HG03139 (cell line): ENCODE data around the gene FHOD3.
A peak's percentile ranks its signal among the peaks of the same experiment; 100 is the strongest.
"Not testable (repeated sequence)": the region's sequence is repeated elsewhere in the genome, so short reads cannot be mapped to it uniquely, and the experiment has no call there.

Experiments
- ATAC-seq: cut with Tn5 transposase; IDR thresholded peaks from one replicate; pipeline ENCODE4 v1.9.1; 2021; ENCODE audit not compliant: unreplicated experiment

The FHOD3 gene

DNA sequence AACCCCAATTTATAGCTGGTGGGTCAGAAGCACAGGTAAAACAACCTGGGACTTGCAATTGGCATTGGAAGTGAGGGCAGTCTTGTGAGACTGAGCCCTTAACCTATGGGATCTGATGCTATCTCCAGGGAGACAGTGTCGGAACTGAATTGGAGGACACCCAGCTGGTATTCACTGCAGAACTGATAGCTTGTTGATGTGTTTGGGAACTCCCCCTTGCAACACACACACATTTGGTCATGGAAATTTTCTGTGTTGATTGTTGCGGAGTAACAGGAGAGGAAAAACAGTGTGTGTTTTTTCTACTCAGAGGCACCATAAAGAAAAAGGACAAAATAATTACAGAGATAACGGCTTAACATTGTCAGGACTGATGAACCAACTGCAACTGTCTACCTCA, 515.2 kb downstream of the FHOD3 start:
- no peak for ATAC-seq

DNA sequence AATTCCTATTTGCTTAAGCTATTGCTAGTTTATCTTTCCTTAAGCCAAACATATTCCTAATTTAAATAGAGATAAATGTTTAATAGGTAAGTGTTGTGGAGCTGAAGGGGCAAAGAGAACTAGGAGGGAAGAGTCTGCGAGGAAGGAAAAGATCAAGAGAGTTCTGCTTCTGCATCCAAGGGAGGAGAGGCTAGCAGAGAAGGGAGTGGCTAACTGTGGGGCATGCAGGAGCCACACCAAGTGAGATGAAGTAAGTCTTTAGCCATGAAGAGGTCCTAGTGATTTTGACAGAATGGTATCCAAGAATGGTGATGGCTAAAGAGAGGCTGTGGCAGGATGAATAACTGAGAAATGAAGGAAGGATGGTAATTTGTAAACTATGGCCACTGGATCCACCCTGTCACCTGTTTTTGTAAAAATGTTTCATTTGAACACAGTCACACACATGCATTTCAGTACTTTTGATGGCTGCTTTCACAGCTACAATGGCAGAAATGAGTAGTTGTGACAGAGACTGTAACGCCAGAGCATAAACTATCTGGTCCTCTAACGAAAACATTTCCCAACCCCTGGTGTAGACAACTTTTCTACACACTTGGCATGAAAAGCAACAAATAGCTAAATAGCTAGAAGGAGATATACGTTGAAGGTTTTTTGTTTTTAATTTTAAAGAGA, 515.7 kb downstream of the FHOD3 start:
- ATAC-seq, result no peak

DNA sequence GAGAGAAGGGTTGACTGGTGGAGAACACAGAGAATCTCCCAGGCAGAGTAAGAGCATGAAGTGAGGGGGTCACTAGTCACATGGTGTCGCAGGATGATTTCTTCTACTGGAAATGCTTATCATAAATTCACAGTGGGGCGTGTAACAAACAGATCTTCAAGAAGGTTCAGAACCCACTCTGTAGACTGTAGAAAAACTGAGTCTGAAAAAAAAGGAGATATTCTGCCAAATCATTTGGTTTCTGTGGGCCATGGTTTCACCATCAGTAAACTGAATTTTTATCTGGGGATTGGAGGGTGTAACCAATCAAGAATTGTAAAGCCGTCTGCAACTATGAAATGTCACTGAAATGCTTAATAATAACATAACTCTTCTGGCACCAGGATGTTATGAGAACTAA, 516.3 kb downstream of the FHOD3 start:
- ATAC-seq, result no peak

DNA sequence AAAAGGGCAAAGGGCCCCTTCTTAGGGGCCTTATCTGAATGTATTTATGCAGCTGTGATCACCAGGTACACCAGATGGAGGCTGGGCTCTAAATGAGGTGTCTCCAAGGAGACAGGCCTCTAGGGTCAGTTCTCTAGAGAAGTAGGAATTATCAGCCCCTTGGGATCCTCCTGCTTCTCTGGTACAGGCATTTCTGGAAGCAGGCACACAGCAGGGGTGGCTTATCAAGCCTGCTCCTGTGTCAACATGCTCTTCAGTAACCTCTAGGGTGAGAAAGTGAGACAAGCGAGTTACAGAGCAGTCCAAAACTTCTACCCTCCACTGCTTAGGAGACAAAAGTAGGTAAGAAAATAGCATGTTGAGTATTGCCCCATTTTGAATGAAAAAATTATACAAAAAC, 517.5 kb downstream of the FHOD3 start:
- no peak for ATAC-seq

DNA sequence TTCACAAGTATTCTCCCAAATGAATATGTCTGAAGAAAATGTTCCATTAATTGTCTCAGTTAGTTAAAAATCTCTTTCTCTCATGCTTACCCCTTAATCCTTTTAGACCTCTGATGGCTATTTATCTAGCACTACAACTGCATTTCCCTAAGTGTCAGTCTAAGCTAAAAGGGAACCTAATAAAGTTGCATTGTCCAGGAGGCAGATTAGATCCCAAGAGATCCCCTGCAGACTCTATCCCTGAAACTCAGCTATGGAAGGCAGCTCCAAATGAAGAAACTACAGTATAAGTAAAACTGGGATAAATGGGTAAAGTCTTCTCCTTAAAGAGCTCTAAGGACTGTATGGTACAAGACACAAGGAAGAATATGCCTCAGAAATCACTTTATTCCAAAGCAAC, 518.6 kb downstream of the FHOD3 start:
- ATAC-seq, result not testable (repeated sequence)

DNA sequence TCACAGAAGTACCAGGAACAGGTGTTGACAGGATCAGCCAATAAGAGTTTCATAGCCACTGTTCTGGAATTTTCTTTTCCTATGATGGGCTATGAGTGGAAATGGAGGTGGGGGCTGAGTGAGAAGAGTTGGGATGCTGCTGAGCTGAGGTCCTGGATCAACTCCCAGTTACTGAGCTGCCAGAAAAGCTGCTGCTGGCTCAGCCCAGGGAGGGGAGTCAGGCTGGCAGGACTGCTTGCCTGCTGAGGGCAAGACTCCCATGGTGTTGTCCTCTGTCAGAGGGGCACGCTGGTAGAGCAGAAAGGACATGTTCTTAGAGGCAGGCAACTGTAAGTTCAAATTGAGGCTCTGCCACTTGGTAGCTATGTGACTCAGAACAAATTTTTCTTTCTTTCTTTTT, 519.5 kb downstream of the FHOD3 start:
- no peak for ATAC-seq

DNA sequence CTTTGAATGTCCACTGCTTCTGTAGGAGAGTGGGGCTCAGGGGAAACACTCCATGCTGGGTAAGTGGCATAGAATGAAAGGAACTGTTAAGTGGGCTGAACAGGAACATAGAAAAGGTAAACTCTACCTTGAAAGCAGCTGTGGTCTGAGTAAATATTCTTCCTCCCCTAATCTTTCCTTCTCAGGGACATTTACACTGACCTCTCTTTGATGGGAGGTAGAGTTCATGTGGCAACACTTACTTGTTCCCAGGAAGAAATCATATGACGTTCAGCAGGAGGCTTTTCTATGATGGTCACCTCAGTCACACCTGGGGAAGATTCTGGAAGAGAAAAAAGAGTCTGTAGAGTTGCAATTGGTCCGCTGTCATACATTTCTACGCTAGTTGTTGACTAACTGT, 521.1 kb downstream of the FHOD3 start:
- ATAC-seq, result no peak

DNA sequence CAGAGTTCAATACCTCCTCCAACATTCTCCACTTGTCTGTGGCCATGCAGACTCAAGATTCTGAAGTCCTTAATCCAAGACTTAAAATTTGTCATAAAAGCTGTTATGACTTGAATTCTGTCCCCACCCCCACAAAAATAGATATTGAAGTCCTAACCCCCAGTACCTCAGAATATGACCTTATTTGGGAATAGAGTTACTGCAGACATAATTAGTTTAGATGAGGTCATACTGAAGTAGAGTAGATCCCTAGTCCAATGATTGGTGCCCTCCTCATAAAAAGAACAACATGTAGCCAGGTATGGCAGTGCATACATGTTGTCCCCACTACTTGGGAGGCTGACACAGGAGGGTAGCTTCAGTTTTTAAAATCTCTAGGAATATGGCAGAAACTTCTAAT, 522.1 kb downstream of the FHOD3 start:
- ATAC-seq, result no peak

DNA sequence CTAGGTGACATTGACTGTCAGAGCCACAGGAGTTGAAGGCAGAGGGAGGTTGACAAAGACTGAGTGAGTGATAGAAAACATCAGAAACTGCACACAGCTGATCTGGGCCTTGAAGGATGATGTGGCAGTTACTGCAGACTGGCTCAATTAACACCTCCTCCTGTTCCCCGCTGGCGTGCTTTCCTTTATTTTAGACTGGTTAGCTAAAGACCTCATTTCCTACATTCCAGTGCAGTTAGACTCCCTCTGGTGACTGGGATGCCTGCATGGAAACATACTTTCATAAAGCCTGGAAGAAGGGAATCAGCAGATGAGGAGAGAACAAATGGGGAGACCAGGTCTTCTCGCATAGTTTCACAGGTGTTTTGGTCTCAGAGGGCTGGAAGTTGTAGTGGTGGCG, 524.2 kb downstream of the FHOD3 start:
- no peak for ATAC-seq

DNA sequence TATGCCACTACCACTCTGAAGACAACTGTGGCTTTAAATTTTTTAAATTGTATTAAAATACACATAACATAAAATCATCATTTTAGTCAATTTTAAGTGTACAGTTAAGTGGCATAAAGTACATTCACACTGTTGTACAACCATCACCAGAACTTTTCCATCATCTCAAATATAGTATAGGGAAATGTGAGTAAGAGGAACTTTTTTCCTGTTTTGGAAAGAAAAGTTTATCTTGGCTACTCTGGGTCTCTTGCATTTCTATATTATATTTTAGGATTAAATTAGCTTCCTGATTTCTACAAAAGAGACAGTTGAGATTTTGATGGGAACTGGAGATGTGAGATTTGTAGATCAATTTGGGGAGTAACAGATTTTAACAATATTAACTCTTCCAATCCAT, 528.0 kb downstream of the FHOD3 start:
- no peak for ATAC-seq

DNA sequence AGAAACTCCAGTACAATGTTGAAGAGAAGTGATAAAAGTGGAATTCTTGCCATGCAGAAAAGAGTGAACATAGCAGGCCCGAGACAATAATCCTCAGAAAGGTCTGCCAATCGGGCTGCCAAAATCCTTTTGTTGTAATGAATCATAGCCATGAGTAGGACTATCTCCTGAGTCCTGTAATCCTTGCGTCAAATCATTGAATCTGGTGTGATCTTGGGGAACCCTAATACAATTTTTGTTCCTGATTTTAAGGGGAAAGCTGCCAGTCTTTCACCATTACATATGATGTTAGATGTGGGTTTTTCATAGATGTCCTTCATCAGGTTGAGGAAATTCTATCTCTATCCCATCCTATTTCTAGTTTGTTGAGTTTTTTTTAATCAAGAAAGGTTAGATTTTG, 529.0 kb downstream of the FHOD3 start:
- no peak for ATAC-seq

DNA sequence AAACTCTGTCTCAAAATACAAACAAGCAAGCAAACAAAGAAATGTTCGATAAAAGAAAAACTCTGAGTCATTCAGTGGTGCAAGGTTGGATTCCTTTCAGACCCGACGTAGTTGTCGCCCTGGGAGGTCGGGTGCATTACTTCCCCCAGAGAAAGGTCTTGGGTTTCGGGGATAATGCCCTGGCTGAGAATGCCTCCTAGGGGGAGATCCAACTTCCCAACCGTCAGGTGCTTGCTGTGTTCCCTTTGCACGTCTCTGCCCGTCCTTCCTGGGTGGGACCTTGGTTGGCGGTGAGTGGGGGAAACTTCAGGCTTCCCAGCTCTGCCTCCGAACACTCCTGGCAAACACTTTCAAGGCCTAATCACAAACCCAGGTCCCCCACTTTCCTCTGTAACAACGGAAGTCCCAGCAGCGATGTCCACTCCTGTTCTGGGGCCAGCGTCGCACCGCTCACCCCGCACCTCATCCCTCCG, 530.7 kb downstream of the FHOD3 start:
- ATAC-seq, result no peak

DNA sequence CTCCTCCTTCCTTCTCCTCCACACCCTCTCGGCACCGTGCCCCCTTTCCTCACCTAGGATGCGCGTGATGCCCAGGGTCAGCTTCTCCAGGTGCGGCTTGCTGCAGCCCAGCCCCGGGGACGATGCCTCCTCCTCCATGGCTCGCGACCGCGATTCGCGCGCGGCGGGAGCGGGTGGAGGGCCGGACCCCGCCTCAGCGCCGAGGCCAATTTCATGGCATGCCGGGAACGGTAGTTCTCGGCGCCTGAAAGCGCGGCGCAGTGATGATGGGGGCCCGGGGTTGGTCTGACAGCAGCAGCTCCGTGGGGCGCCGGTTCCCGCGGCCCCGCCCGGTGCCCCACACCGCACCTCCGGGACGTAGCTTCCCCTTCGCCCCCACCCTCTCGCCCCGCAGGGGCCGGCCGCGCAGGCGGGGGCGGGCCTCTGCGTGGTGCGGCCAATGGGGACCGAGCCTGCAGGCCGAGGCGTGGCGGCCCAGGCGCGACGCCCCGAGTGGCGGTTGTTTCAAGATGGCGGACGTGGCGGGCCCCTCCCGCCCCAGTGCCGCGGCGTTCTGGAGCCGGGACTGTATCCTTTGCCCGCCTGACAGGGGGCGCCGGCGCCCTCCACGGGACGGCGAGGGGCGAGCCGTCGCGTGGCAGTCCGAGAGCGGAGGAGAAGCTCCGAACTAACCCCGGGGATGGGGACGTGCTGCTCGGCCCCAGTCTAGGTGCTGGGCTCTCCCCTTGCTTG, 531.3 kb downstream of the FHOD3 start, which contains the start of the genes KIAA1328 and TPGS2:
Gene KIAA1328 (plus strand): TSS at position 498 of the 732 bp plus-strand sequence. CDS start 12 bp downstream, at position 510.
Gene TPGS2 (minus strand): TSS at position 373 of the 732 bp plus-strand sequence. CDS start 235 bp downstream, at position 138.
- ATAC-seq, result peak; percentile 93
